GM19043 (cell line): ENCODE data around the gene RIPOR2.

Experiments
- ATAC-seq: cut with Tn5 transposase; IDR thresholded peaks from one replicate; pipeline ENCODE4 v1.9.1; 2021; ENCODE audit warnings: low read depth; ENCODE audit not compliant: unreplicated experiment

RIPOR2 gene

GRCh38 chr6:24935366-24936152 lies at the start of gene RIPOR2:
RIPOR2 (minus strand) TSS chr6:24935960; CDS start chr6:24935898, 62 bp downstream.
- no peak for ATAC-seq

GRCh38 chr6:24985323-24985722 lies 49.6 kb upstream of the RIPOR2 start:
- ATAC-seq, result no peak

- no peak for ATAC-seq
These were observed 46.5 kb upstream of the RIPOR2 start for GRCh38 chr6:24982231-24982630.

- no peak for ATAC-seq
These were observed 45.6 kb upstream of the RIPOR2 start for GRCh38 chr6:24981386-24981760.

GRCh38 chr6:24980507-24981385 lies 45.0 kb upstream of the RIPOR2 start:
- ATAC-seq, result no peak

GRCh38 chr6:24979176-24979575 lies 43.4 kb upstream of the RIPOR2 start:
- no peak for ATAC-seq

- ATAC-seq, result peak; percentile 66
These were observed 38.7 kb upstream of the RIPOR2 start for GRCh38 chr6:24974182-24975171.

GRCh38 chr6:24972311-24972958 lies 36.7 kb upstream of the RIPOR2 start:
- ATAC-seq, result no peak

GRCh38 chr6:24971067-24971466 lies 35.3 kb upstream of the RIPOR2 start:
- ATAC-seq, result no peak

GRCh38 chr6:24969343-24969860 lies 33.6 kb upstream of the RIPOR2 start:
- ATAC-seq, result no peak

GRCh38 chr6:24968783-24969182 lies 33.0 kb upstream of the RIPOR2 start:
- ATAC-seq, result no peak

GRCh38 chr6:24967211-24967610 lies 31.5 kb upstream of the RIPOR2 start:
- ATAC-seq, result no peak

- no peak for ATAC-seq
These were observed 30.6 kb upstream of the RIPOR2 start for GRCh38 chr6:24966381-24966780.

GRCh38 chr6:24963887-24964570 lies 28.3 kb upstream of the RIPOR2 start:
- ATAC-seq, result no peak

- ATAC-seq, result no peak
These were observed 27.6 kb upstream of the RIPOR2 start for GRCh38 chr6:24963339-24963738.

- ATAC-seq, result no peak
These were observed 26.1 kb upstream of the RIPOR2 start for GRCh38 chr6:24961852-24962251.

GRCh38 chr6:24960991-24961475 lies 25.3 kb upstream of the RIPOR2 start:
- no peak for ATAC-seq

- no peak for ATAC-seq
These were observed 23.6 kb upstream of the RIPOR2 start for GRCh38 chr6:24959319-24959718.

GRCh38 chr6:24957199-24957598 lies 21.4 kb upstream of the RIPOR2 start:
- no peak for ATAC-seq
